ENCODE results near the gene PIGR. TPM values are rescaled to one million over a fixed set of nuclear protein-coding genes. Genes with fewer than 3 reads are reported as not detected.

Gene PIGR
- polyA plus RNA-seq, 1 experiment, result not detected

- no peaks in the 10 kb centered on the region for H3K27me3 ChIP-seq (ENCODE audit: control insufficient read depth, insufficient read depth, low read length)
- H3K4me3 ChIP-seq (ENCODE audit: low read depth, low read length), result no peak overlapping the region
- POLR2A ChIA-PET, result no interaction called here
- no peak for TF ChIP-seq CTCF (IDR thresholded peaks at IDR 0.05; ENCODE audit: low read depth, low read length)
- CTCF ChIA-PET, result interaction anchor here (1.5 to 2.1 kb wide), 2 partner anchors 10 to 189 kb away, joined by 7 to 11 read pairs; no protein-coding TSS in a partner anchor
- no peak for DNase-seq (ENCODE audit: low read depth, low spot score)
- H3K27ac ChIP-seq (ENCODE audit: low read depth, low read length), result no peak overlapping the region
- H3K9me3 ChIP-seq (ENCODE audit: control insufficient read depth, insufficient read depth, low read length), result peaks cover 2% of the 10 kb centered on the region; the same call in 1 of the 2 replicates
Measured at GRCh38 chr1:206923009-206923960, 23.0 kb downstream of the PIGR start.

GRCh38 chr1:206922524-206922923, 23.7 kb downstream of the PIGR start:
- DNase-seq (ENCODE audit: low read depth, low spot score), result no peak
- no peak overlapping the region for H3K4me3 ChIP-seq (ENCODE audit: low read depth, low read length)
- peaks cover 2% of the 10 kb centered on the region; the same call in 1 of the 2 replicates for H3K9me3 ChIP-seq (ENCODE audit: control insufficient read depth, insufficient read depth, low read length)
- peaks cover 2% of the 10 kb centered on the region for H3K27me3 ChIP-seq (ENCODE audit: control insufficient read depth, insufficient read depth, low read length)
- TF ChIP-seq CTCF (IDR thresholded peaks at IDR 0.05; ENCODE audit: low read depth, low read length), result no peak
- POLR2A ChIA-PET, result no interaction called here
- CTCF ChIA-PET, result interaction anchor here (0.9 to 2.1 kb wide), 4 partner anchors 10 to 188 kb away, joined by 3 to 11 read pairs (median 6); no protein-coding TSS in a partner anchor
- no peak overlapping the region for H3K27ac ChIP-seq (ENCODE audit: low read depth, low read length)

GRCh38 chr1:206921772-206922265, 24.4 kb downstream of the PIGR start, which contains the start of gene FCMR:
FCMR (minus strand) TSS chr1:206921941; CDS start chr1:206921854, 87 bp downstream.
- Histone ChIP-seq H3K9me3 (ENCODE audit: control insufficient read depth, insufficient read depth, low read length) (peaks cover 2% of the 10 kb centered on the region; the same call in 1 of the 2 replicates), H3K27me3 (ENCODE audit: control insufficient read depth, insufficient read depth, low read length) (peaks cover 2% of the 10 kb centered on the region), H3K27ac (ENCODE audit: low read depth, low read length) (no peak within 1 kb of the TSS), H3K4me3 (ENCODE audit: low read depth, low read length) (no peak within 1 kb of the TSS)
- DNase-seq (ENCODE audit: low read depth, low spot score), result no peak
- POLR2A ChIA-PET, result no interaction called here
- CTCF ChIA-PET, result interaction anchor here (0.9 to 2.1 kb wide), 7 partner anchors 9 to 187 kb away, joined by 3 to 11 read pairs (median 5); no protein-coding TSS in a partner anchor
- TF ChIP-seq CTCF (IDR thresholded peaks at IDR 0.05; ENCODE audit: low read depth, low read length), result no peak

- Histone ChIP-seq H3K4me3 (ENCODE audit: low read depth, low read length) (no peak overlapping the region), H3K9me3 (ENCODE audit: control insufficient read depth, insufficient read depth, low read length) (no peaks in the 10 kb centered on the region), H3K27ac (ENCODE audit: low read depth, low read length) (no peak overlapping the region), H3K27me3 (ENCODE audit: control insufficient read depth, insufficient read depth, low read length) (peaks cover 16% of the 10 kb centered on the region)
- TF ChIP-seq CTCF (IDR thresholded peaks at IDR 0.05; ENCODE audit: low read depth, low read length), result no peak
- DNase-seq (ENCODE audit: low read depth, low spot score), result no peak
- ChIA-PET POLR2A (no interaction called here), CTCF (interaction anchor here (1.4 to 5.0 kb wide), 3 partner anchors 64 to 192 kb away, joined by 3 to 24 read pairs (median 8); no protein-coding TSS in a partner anchor)
Measured at GRCh38 chr1:206918076-206918475, 28.2 kb downstream of the PIGR start.
